Activated T-helper 1 cell treated with Interleukin-2 at 50 U/mL for 16 hours (primary cell): Measurements from ENCODE around the gene MED20.
A peak's percentile ranks its signal among the peaks of the same experiment; 100 is the strongest.

Experiments
- DNase-seq: peaks from one replicate; pipeline ENCODE4 v3.0.0-alpha.2; 2020; ENCODE audit warnings: low read depth

The MED20 gene

GRCh38 chr6:41901882-41902519, 18.9 kb downstream of the MED20 start:
- peak; percentile 35 for DNase-seq

- no peak for DNase-seq
These were observed 20.1 kb downstream of the MED20 start for GRCh38 chr6:41900861-41901260.

- no peak for DNase-seq
These were observed 24.7 kb downstream of the MED20 start for GRCh38 chr6:41896281-41896680.

- DNase-seq = peak; percentile 79
These were observed 25.4 kb downstream of the MED20 start, which contains the start of gene USP49 for GRCh38 chr6:41895300-41896233. USP49 (minus strand) TSS chr6:41895375; CDS start chr6:41806983, 88,392 bp downstream.

GRCh38 chr6:41894366-41895299, 26.3 kb downstream of the MED20 start:
- DNase-seq = no peak

GRCh38 chr6:41892921-41893564, 27.9 kb downstream of the MED20 start:
- DNase-seq = no peak

- DNase-seq = no peak
These were observed 33.6 kb downstream of the MED20 start for GRCh38 chr6:41887331-41887751.

- DNase-seq = no peak
These were observed 35.0 kb downstream of the MED20 start for GRCh38 chr6:41885930-41886329.

- no peak for DNase-seq
These were observed 36.0 kb downstream of the MED20 start for GRCh38 chr6:41884957-41885356.

- no peak for DNase-seq
These were observed 39.4 kb downstream of the MED20 start for GRCh38 chr6:41881506-41881905.

GRCh38 chr6:41878961-41879405, 42.0 kb downstream of the MED20 start:
- DNase-seq = no peak

- no peak for DNase-seq
These were observed 42.7 kb downstream of the MED20 start for GRCh38 chr6:41878246-41878645.

GRCh38 chr6:41877051-41877680, 43.8 kb downstream of the MED20 start:
- DNase-seq = no peak

- DNase-seq = no peak
These were observed 46.2 kb downstream of the MED20 start for GRCh38 chr6:41874741-41875140.

- no peak for DNase-seq
These were observed 48.8 kb downstream of the MED20 start for GRCh38 chr6:41872147-41872546.

- no peak for DNase-seq
These were observed 49.2 kb downstream of the MED20 start for GRCh38 chr6:41871691-41872090.

- no peak for DNase-seq
These were observed 61.6 kb downstream of the MED20 start for GRCh38 chr6:41859356-41859755.

- DNase-seq = no peak
These were observed 62.2 kb downstream of the MED20 start for GRCh38 chr6:41858703-41859102.
